ENCODE measurements around the gene TSPAN32.
A peak's percentile ranks its signal among the peaks of the same experiment; 100 is the strongest.

TSPAN32 gene

DNA sequence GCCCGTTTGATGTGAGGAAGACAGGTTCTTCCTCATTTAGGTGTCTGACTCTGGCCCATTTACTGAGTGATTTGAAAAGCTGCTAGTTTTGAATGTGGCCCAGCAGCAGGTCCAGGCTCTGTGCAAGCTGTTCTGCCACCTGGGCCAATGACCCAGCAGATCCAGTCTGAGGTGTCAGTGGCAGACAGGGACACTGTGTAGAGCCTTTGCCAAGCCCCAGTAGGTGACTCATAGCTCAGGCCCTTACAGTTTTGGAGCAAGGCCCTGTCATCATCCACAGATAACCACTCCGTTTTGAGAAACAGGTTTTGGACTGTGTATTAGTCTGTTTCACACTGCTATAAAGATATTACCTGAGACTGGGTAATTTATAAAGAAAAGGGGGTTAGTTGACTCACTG, 23.9 kb downstream of the TSPAN32 start:
- H3K18ac ChIP-seq (ENCODE audit: low read length): no peak overlapping the region
- no peak overlapping the region for H3K4ac ChIP-seq (ENCODE audit: low read depth, low read length)
- DNase-seq: no peak

GRCh38 chr11:2327032-2327431, 25.2 kb downstream of the TSPAN32 start:
- Histone ChIP-seq H3K27me3 (ENCODE audit: insufficient read depth, low read length, poor library complexity) (no peaks in the 10 kb centered on the region), H2AK5ac (ENCODE audit: low read length) (no peak overlapping the region), H3K79me1 (ENCODE audit: low read length) (no peaks in the 10 kb centered on the region), H3K4ac (ENCODE audit: low read depth, low read length) (no peak overlapping the region), H3K79me2 (ENCODE audit: control insufficient read depth, insufficient read depth, low read length) (no peaks in the 10 kb centered on the region), H4K8ac (ENCODE audit: low read depth, low read length) (no peak overlapping the region), H2BK120ac (ENCODE audit: low read depth, low read length) (no peak overlapping the region), H3K36me3 (ENCODE audit: control insufficient read depth, insufficient read depth, low read length) (no peaks in the 10 kb centered on the region), H3K4me1 (ENCODE audit: control insufficient read depth, low read depth, low read length) (no peaks in the 10 kb centered on the region), H3K4me2 (ENCODE audit: low read length) (no peak overlapping the region), H3K23ac (ENCODE audit: low read length) (no peak overlapping the region), H3K9ac (ENCODE audit: low read length) (no peak overlapping the region), H2BK5ac (ENCODE audit: low read length) (no peak overlapping the region), H3K18ac (ENCODE audit: low read length) (no peak overlapping the region), H4K5ac (ENCODE audit: low read length) (no peak overlapping the region), H3K56ac (ENCODE audit: low read length) (no peak overlapping the region), H3K27ac (ENCODE audit: low read depth, low read length) (no peak overlapping the region), H2BK15ac (replicated peaks; ENCODE audit: low read depth) (no peak overlapping the region), H3K4me3 (ENCODE audit: low read length) (no peak overlapping the region)
- DNase-seq: no peak
- no CpG with 5 or more reads among the region's 11 CpGs for WGBS (ENCODE audit: extremely low coverage, insufficient coverage, low lambda C conversion rate)

More for the DNA sequence above, 23.9 kb downstream of the TSPAN32 start:
- Histone ChIP-seq H3K23ac (ENCODE audit: low read length) (no peak overlapping the region), H2AK5ac (ENCODE audit: low read length) (no peak overlapping the region), H3K36me3 (ENCODE audit: control insufficient read depth, insufficient read depth, low read length) (no peaks in the 10 kb centered on the region), H3K4me3 (ENCODE audit: low read length) (no peak overlapping the region), H3K27me3 (ENCODE audit: insufficient read depth, low read length, poor library complexity) (no peaks in the 10 kb centered on the region), H2BK5ac (ENCODE audit: low read length) (no peak overlapping the region), H3K79me1 (ENCODE audit: low read length) (no peaks in the 10 kb centered on the region), H3K27ac (ENCODE audit: low read depth, low read length) (no peak overlapping the region), H4K5ac (ENCODE audit: low read length) (no peak overlapping the region), H3K4me1 (ENCODE audit: control insufficient read depth, low read depth, low read length) (no peaks in the 10 kb centered on the region), H3K4me2 (ENCODE audit: low read length) (no peak overlapping the region), H3K79me2 (ENCODE audit: control insufficient read depth, insufficient read depth, low read length) (no peaks in the 10 kb centered on the region), H3K9ac (ENCODE audit: low read length) (no peak overlapping the region), H3K56ac (ENCODE audit: low read length) (no peak overlapping the region), H4K8ac (ENCODE audit: low read depth, low read length) (no peak overlapping the region), H2BK120ac (ENCODE audit: low read depth, low read length) (no peak overlapping the region), H2BK15ac (replicated peaks; ENCODE audit: low read depth) (no peak overlapping the region)
- WGBS (ENCODE audit: extremely low coverage, insufficient coverage, low lambda C conversion rate): no CpG with 5 or more reads among the region's 2 CpGs

DNA sequence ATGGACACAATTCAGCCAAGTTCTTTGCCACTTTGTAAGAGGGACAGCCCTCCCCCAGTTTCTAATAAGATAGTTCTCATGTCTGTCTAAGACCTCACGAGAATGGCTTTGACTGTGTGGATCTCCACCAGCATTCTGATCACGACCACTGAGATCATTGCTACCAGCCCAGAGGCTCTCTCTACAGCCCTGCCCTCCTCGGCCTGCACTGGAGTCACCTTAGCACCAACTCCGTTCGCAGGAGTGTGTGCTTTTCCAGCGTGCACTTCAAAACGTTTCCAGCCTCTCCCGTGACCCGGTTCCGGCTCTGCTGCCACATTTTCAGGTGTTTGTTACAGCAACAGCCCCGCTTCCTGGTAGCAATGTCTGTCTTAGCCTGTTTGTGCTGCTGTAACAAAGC, 26.2 kb downstream of the TSPAN32 start:
- H3K79me1 ChIP-seq (ENCODE audit: low read length): no peaks in the 10 kb centered on the region
- H3K4ac ChIP-seq (ENCODE audit: low read depth, low read length): no peak overlapping the region
- WGBS (ENCODE audit: extremely low coverage, insufficient coverage, low lambda C conversion rate): no CpG with 5 or more reads among the region's 11 CpGs
- no peaks in the 10 kb centered on the region for H3K36me3 ChIP-seq (ENCODE audit: control insufficient read depth, insufficient read depth, low read length)
- no peak overlapping the region for H4K8ac ChIP-seq (ENCODE audit: low read depth, low read length)
- no peak overlapping the region for H2BK120ac ChIP-seq (ENCODE audit: low read depth, low read length)
- H3K27me3 ChIP-seq (ENCODE audit: insufficient read depth, low read length, poor library complexity): no peaks in the 10 kb centered on the region
- peak overlapping the region; percentile 5 for H3K27ac ChIP-seq (ENCODE audit: low read depth, low read length)
- no peaks in the 10 kb centered on the region for H3K79me2 ChIP-seq (ENCODE audit: control insufficient read depth, insufficient read depth, low read length)
- no peaks in the 10 kb centered on the region for H3K4me1 ChIP-seq (ENCODE audit: control insufficient read depth, low read depth, low read length)
- H3K4me2 ChIP-seq (ENCODE audit: low read length): no peak overlapping the region
- no peak overlapping the region for H2BK15ac ChIP-seq (replicated peaks; ENCODE audit: low read depth)
- no peak for DNase-seq
- no peak overlapping the region for H3K4me3 ChIP-seq (ENCODE audit: low read length)
- no peak overlapping the region for H3K18ac ChIP-seq (ENCODE audit: low read length)
- no peak overlapping the region for H2BK5ac ChIP-seq (ENCODE audit: low read length)
- no peak overlapping the region for H3K9ac ChIP-seq (ENCODE audit: low read length)
- no peak overlapping the region for H3K56ac ChIP-seq (ENCODE audit: low read length)
- no peak overlapping the region for H2AK5ac ChIP-seq (ENCODE audit: low read length)
- no peak overlapping the region for H3K23ac ChIP-seq (ENCODE audit: low read length)
- no peak overlapping the region for H4K5ac ChIP-seq (ENCODE audit: low read length)

GRCh38 chr11:2328656-2329354, 27.0 kb downstream of the TSPAN32 start:
- H3K36me3 ChIP-seq (ENCODE audit: control insufficient read depth, insufficient read depth, low read length): no peaks in the 10 kb centered on the region
- WGBS (ENCODE audit: extremely low coverage, insufficient coverage, low lambda C conversion rate): no CpG with 5 or more reads among the region's 15 CpGs
- no peaks in the 10 kb centered on the region for H3K79me1 ChIP-seq (ENCODE audit: low read length)
- H4K5ac ChIP-seq (ENCODE audit: low read length): no peak overlapping the region
- H3K23ac ChIP-seq (ENCODE audit: low read length): no peak overlapping the region
- no peak overlapping the region for H2BK5ac ChIP-seq (ENCODE audit: low read length)
- DNase-seq: no peak
- H3K4me2 ChIP-seq (ENCODE audit: low read length): no peak overlapping the region
- no peak overlapping the region for H3K4ac ChIP-seq (ENCODE audit: low read depth, low read length)
- no peak overlapping the region for H3K4me3 ChIP-seq (ENCODE audit: low read length)
- no peaks in the 10 kb centered on the region for H3K79me2 ChIP-seq (ENCODE audit: control insufficient read depth, insufficient read depth, low read length)
- H3K27me3 ChIP-seq (ENCODE audit: insufficient read depth, low read length, poor library complexity): no peaks in the 10 kb centered on the region
- no peak overlapping the region for H3K56ac ChIP-seq (ENCODE audit: low read length)
- H3K4me1 ChIP-seq (ENCODE audit: control insufficient read depth, low read depth, low read length): no peaks in the 10 kb centered on the region
- no peak overlapping the region for H2BK15ac ChIP-seq (replicated peaks; ENCODE audit: low read depth)
- no peak overlapping the region for H3K9ac ChIP-seq (ENCODE audit: low read length)
- no peak overlapping the region for H3K18ac ChIP-seq (ENCODE audit: low read length)
- H2BK120ac ChIP-seq (ENCODE audit: low read depth, low read length): no peak overlapping the region
- H4K8ac ChIP-seq (ENCODE audit: low read depth, low read length): no peak overlapping the region
- peak overlapping the region; percentile 22 for H3K27ac ChIP-seq (ENCODE audit: low read depth, low read length)
- H2AK5ac ChIP-seq (ENCODE audit: low read length): no peak overlapping the region

- H3K27ac ChIP-seq (ENCODE audit: low read depth, low read length): peak overlapping the region; percentile 22
These were observed 27.7 kb downstream of the TSPAN32 start for GRCh38 chr11:2329551-2329950.

DNA sequence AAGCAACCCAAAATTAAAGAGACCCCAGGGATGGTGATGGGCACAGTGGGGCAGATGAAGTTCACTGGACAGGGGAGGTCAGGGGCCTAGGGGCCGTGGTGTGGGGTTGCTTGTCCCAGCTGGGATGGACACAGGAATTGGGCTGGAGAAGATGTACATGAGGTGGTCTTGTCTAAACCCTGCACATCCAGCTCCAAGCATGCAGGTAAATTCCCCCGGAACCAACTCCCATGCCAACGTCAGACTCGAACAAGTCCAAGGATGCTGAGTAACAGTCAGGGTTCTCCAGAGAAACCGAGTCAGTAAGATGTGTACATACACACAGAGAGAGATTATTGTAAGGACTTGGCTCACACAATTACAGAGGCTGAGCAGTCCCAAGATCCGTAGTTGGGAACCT, 28.9 kb downstream of the TSPAN32 start:
- no peak overlapping the region for H3K27ac ChIP-seq (ENCODE audit: low read depth, low read length)
- H2BK120ac ChIP-seq (ENCODE audit: low read depth, low read length): no peak overlapping the region
- H4K5ac ChIP-seq (ENCODE audit: low read length): no peak overlapping the region
- H3K4ac ChIP-seq (ENCODE audit: low read depth, low read length): no peak overlapping the region
- H2BK5ac ChIP-seq (ENCODE audit: low read length): no peak overlapping the region
- no peak overlapping the region for H2AK5ac ChIP-seq (ENCODE audit: low read length)
- no peaks in the 10 kb centered on the region for H3K79me2 ChIP-seq (ENCODE audit: control insufficient read depth, insufficient read depth, low read length)
- no peak overlapping the region for H3K9ac ChIP-seq (ENCODE audit: low read length)
- H3K79me1 ChIP-seq (ENCODE audit: low read length): no peaks in the 10 kb centered on the region
- no peaks in the 10 kb centered on the region for H3K36me3 ChIP-seq (ENCODE audit: control insufficient read depth, insufficient read depth, low read length)
- no peak overlapping the region for H3K18ac ChIP-seq (ENCODE audit: low read length)
- no peak overlapping the region for H2BK15ac ChIP-seq (replicated peaks; ENCODE audit: low read depth)
- no peak overlapping the region for H3K23ac ChIP-seq (ENCODE audit: low read length)
- H4K8ac ChIP-seq (ENCODE audit: low read depth, low read length): no peak overlapping the region
- no peak overlapping the region for H3K4me2 ChIP-seq (ENCODE audit: low read length)
- no peak for DNase-seq
- no peak overlapping the region for H3K56ac ChIP-seq (ENCODE audit: low read length)
- no peaks in the 10 kb centered on the region for H3K4me1 ChIP-seq (ENCODE audit: control insufficient read depth, low read depth, low read length)
- H3K27me3 ChIP-seq (ENCODE audit: insufficient read depth, low read length, poor library complexity): no peaks in the 10 kb centered on the region
- H3K4me3 ChIP-seq (ENCODE audit: low read length): no peak overlapping the region
- no CpG with 5 or more reads among the region's 6 CpGs for WGBS (ENCODE audit: extremely low coverage, insufficient coverage, low lambda C conversion rate)

More at GRCh38 chr11:2329551-2329950, 27.7 kb downstream of the TSPAN32 start:
- H3K18ac ChIP-seq (ENCODE audit: low read length): no peak overlapping the region
- no peak overlapping the region for H4K8ac ChIP-seq (ENCODE audit: low read depth, low read length)
- H2BK120ac ChIP-seq (ENCODE audit: low read depth, low read length): no peak overlapping the region
- no peaks in the 10 kb centered on the region for H3K79me2 ChIP-seq (ENCODE audit: control insufficient read depth, insufficient read depth, low read length)
- no peak overlapping the region for H3K4me2 ChIP-seq (ENCODE audit: low read length)
- H3K79me1 ChIP-seq (ENCODE audit: low read length): no peaks in the 10 kb centered on the region
- H3K36me3 ChIP-seq (ENCODE audit: control insufficient read depth, insufficient read depth, low read length): no peaks in the 10 kb centered on the region
- H3K56ac ChIP-seq (ENCODE audit: low read length): no peak overlapping the region
- H3K23ac ChIP-seq (ENCODE audit: low read length): no peak overlapping the region
- no peak overlapping the region for H3K9ac ChIP-seq (ENCODE audit: low read length)
- no peak for DNase-seq
- no peaks in the 10 kb centered on the region for H3K4me1 ChIP-seq (ENCODE audit: control insufficient read depth, low read depth, low read length)
- no peak overlapping the region for H3K4ac ChIP-seq (ENCODE audit: low read depth, low read length)
- H4K5ac ChIP-seq (ENCODE audit: low read length): no peak overlapping the region
- WGBS (ENCODE audit: extremely low coverage, insufficient coverage, low lambda C conversion rate): no CpG with 5 or more reads among the region's 9 CpGs
- no peak overlapping the region for H3K4me3 ChIP-seq (ENCODE audit: low read length)
- H3K27me3 ChIP-seq (ENCODE audit: insufficient read depth, low read length, poor library complexity): no peaks in the 10 kb centered on the region
- H2BK5ac ChIP-seq (ENCODE audit: low read length): no peak overlapping the region
- no peak overlapping the region for H2BK15ac ChIP-seq (replicated peaks; ENCODE audit: low read depth)
- no peak overlapping the region for H2AK5ac ChIP-seq (ENCODE audit: low read length)
